Activated naive CD4-positive, alpha-beta T cell treated with anti-CD3 and anti-CD28 coated beads, Interleukin-2, amount 50 U/mL, for 72 hours (primary cell): Measurements from ENCODE around the gene TMEM44. TPM values are rescaled to one million over a fixed set of nuclear protein-coding genes. Genes with fewer than 3 reads are reported as not detected.
A peak's percentile ranks its signal among the peaks of the same experiment; 100 is the strongest.

Experiments used
- ATAC-seq, 2 donors: fragments of 150-1000 bp; cut with Tn5 transposase; 2 replicates each; pipeline ENCODE4 v1.10.0; 2021; ENCODE audit warnings: mild to moderate bottlenecking in 2 of 2, moderate library complexity in 2 of 2
- DNase-seq, 2 donors: peaks; one replicate each; pipeline ENCODE4 v3.0.0; 2021 to 2022; ENCODE audit warnings: low spot score in 2 of 2
- H3K27ac Mint-ChIP-seq, 2 donors: one replicate each; pipeline ENCODE4 v1.8.0; 2022; ENCODE audit warnings: mild to moderate bottlenecking in 2 of 2, mixed read lengths in 2 of 2
- H3K36me3 Mint-ChIP-seq, 2 donors: one replicate each; pipeline ENCODE4 v1.8.0; 2022; ENCODE audit warnings: mixed read lengths in 2 of 2
- H3K9me3 Mint-ChIP-seq, 2 donors: one replicate each; pipeline ENCODE4 v1.8.0; 2022; ENCODE audit warnings: mixed read lengths in 2 of 2
- total RNA-seq, 2 donors: library from RNA; stranded (reverse); gene quantifications; one replicate each; pipeline ENCODE4 v1.2.3, GENCODE V29; 2022

The TMEM44 gene
- total RNA-seq, 2 donors from 2014 or later = 1.6 to 10.7 TPM

- DNase-seq (no peak), ATAC-seq (no peak)
- no peak overlapping the region for H3K27ac Mint-ChIP-seq
Measured at GRCh38 chr3:194575484-194576210, 57.6 kb downstream of the TMEM44 start.

GRCh38 chr3:194574639-194575483 is 58.4 kb downstream of the TMEM44 start:
- Mint-ChIP-seq H3K27ac (no peak overlapping the region), H3K36me3 (no peaks in the 10 kb centered on the region)
- no peak for ATAC-seq

More at GRCh38 chr3:194575484-194576210, 57.6 kb downstream of the TMEM44 start:
- Mint-ChIP-seq H3K9me3 (no peaks in the 10 kb centered on the region), H3K36me3 (no peaks in the 10 kb centered on the region)

GRCh38 chr3:194573680-194574437 is 59.4 kb downstream of the TMEM44 start:
- no peaks in the 10 kb centered on the region for H3K36me3 Mint-ChIP-seq
- DNase-seq (peak in 1 of 2 donors; percentile 31), ATAC-seq (peak; percentile 84 to 90)
- H3K27ac Mint-ChIP-seq = no peak overlapping the region
- no peaks in the 10 kb centered on the region for H3K9me3 Mint-ChIP-seq

More at GRCh38 chr3:194574639-194575483, 58.4 kb downstream of the TMEM44 start:
- no peak for DNase-seq
- H3K9me3 Mint-ChIP-seq = no peaks in the 10 kb centered on the region

- Mint-ChIP-seq H3K36me3 (no peaks in the 10 kb centered on the region), H3K9me3 (no peaks in the 10 kb centered on the region), H3K27ac (no peak overlapping the region)
- DNase-seq (no peak), ATAC-seq (peak in 1 of 2 donors; percentile 30)
Measured at GRCh38 chr3:194572944-194573491, 60.2 kb downstream of the TMEM44 start.

DNA sequence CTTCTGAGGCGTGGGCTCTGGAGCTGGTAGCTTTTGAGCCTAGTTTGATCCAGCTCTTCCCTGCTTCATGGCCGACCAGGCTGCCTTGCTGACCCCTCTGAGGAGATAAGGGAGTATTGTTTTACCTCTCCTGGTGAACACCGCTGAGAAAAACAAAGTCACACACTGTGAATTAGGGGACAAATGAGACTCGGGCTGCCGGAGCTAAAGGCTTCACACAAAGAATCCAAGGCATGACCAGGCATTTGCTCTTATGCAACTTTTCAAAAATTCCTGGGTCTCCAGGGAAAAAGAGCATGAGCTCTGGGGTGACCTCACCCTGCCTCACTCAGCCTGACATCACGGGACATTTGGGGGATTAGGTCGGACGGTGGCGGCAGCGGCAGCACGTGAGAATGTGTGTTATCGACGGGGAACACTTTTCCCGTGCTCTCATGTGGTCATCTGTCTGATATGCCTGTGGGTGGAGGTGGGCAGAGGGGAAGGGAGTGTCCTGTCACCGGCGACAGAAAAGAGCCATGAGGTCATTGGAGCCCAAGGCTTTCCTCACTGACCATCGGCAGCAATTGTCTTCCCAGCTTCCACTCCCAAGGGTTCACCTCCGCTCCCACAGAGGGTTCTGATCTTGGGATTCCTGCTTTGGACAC is 61.0 kb downstream of the TMEM44 start:
- no peaks in the 10 kb centered on the region for H3K36me3 Mint-ChIP-seq
- H3K27ac Mint-ChIP-seq = no peak overlapping the region
- H3K9me3 Mint-ChIP-seq = no peaks in the 10 kb centered on the region
- DNase-seq (no peak), ATAC-seq (no peak)

GRCh38 chr3:194571491-194572142 is 61.6 kb downstream of the TMEM44 start:
- Mint-ChIP-seq H3K27ac (no peak overlapping the region), H3K9me3 (no peaks in the 10 kb centered on the region), H3K36me3 (no peaks in the 10 kb centered on the region)
- no peak for DNase-seq
- no peak for ATAC-seq

- no peak for ATAC-seq
- Mint-ChIP-seq H3K36me3 (no peaks in the 10 kb centered on the region), H3K9me3 (no peaks in the 10 kb centered on the region), H3K27ac (no peak overlapping the region)
- no peak for DNase-seq
Measured at GRCh38 chr3:194570898-194571297, 62.3 kb downstream of the TMEM44 start.

- Mint-ChIP-seq H3K36me3 (no peaks in the 10 kb centered on the region), H3K27ac (no peak overlapping the region), H3K9me3 (no peaks in the 10 kb centered on the region)
- ATAC-seq (no peak), DNase-seq (no peak)
Measured at GRCh38 chr3:194570235-194570634, 63.0 kb downstream of the TMEM44 start.

- no peak overlapping the region for H3K27ac Mint-ChIP-seq
- no peaks in the 10 kb centered on the region for H3K9me3 Mint-ChIP-seq
- no peak for DNase-seq
- no peak for ATAC-seq
- no peaks in the 10 kb centered on the region for H3K36me3 Mint-ChIP-seq
Measured at GRCh38 chr3:194569252-194569651, 64.0 kb downstream of the TMEM44 start.

DNA sequence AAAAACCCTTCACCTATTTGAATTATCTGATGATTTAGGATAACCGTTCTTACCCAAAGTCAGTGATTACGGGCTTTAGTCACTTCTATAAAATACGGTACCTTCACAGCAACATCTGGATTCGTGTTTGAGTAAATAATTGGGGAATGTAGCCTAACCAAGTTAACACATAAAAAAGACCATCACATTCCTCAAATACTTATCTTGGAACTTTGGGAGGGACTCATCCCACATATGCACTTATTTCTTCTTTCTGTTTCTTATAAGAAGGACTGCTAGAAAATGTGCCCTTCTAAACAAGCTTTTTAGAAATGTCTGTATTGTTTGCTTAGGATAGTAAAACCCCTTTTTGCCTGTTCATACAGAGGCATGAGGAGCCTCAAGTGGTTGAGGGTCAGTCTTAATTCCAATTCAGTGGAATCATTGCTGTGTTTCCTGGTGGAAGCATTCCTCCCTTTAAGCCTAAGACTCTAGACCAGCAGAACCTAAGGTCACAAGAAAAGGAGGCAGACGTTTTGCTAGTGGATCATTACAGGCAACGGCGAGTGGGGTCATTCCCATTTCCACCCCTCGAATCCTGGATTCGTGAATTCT is 67.5 kb downstream of the TMEM44 start:
- DNase-seq = no peak
- ATAC-seq = no peak
- no peak overlapping the region for H3K27ac Mint-ChIP-seq
- no peaks in the 10 kb centered on the region for H3K36me3 Mint-ChIP-seq
- H3K9me3 Mint-ChIP-seq = peaks cover 0 to 5% of the 10 kb centered on the region in 2 donors

GRCh38 chr3:194562986-194563385 is 70.2 kb downstream of the TMEM44 start:
- no peak for DNase-seq
- no peaks in the 10 kb centered on the region for H3K36me3 Mint-ChIP-seq
- no peak overlapping the region for H3K27ac Mint-ChIP-seq
- peak in 1 of 2 donors; percentile 26 for ATAC-seq
- peaks cover 0 to 5% of the 10 kb centered on the region in 2 donors for H3K9me3 Mint-ChIP-seq

GRCh38 chr3:194561306-194561974 is 71.8 kb downstream of the TMEM44 start:
- DNase-seq (no peak), ATAC-seq (peak; percentile 81 to 88)
- peak overlapping the region in 1 of 2 donors; percentile 81 for H3K27ac Mint-ChIP-seq
- H3K36me3 Mint-ChIP-seq = no peaks in the 10 kb centered on the region
- peaks cover 0 to 5% of the 10 kb centered on the region in 2 donors for H3K9me3 Mint-ChIP-seq

DNA sequence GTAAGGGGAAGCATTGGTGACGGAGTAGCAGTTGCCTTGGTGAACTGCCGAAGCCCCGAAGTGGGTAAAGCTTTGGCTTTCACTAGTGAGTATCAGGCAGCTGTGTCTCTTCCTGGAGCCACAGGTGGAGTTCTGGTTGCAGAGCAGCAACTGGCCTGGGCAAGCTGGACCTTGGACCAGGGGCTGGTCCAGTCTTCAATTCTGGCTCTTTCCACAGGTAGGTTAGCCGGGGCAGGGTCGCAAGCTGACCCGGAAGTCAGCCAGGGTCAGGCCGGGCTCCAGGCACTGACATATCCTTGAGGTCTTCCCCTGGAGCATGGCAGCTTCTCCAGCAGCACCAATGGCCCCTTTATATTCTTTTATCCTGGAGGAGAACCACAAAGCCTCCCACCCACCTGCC is 73.2 kb downstream of the TMEM44 start:
- ATAC-seq = no peak
- H3K9me3 Mint-ChIP-seq = peaks cover 0 to 5% of the 10 kb centered on the region in 2 donors
- H3K27ac Mint-ChIP-seq = no peak overlapping the region
- no peak for DNase-seq
- no peaks in the 10 kb centered on the region for H3K36me3 Mint-ChIP-seq

DNA sequence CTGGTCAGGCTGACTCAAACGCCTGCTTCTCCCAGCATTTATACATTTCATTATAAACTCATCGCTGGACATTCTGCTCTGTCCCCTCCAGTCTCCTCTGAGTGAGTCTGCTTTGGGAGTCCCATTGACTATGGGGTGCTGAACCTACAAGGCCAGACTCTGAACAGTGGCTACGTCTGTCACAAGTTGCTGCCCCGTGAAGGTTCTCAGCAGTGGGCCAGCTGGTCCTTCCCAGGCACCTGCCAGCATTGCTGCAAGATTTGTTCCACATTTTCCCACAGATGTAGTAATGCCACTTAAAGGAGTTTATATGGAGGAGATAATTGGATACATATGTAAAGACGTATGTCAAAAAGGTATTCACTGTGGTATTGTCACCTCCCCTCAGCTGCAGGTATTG is 73.7 kb downstream of the TMEM44 start:
- ATAC-seq = no peak
- H3K36me3 Mint-ChIP-seq = no peaks in the 10 kb centered on the region
- DNase-seq = no peak
- H3K27ac Mint-ChIP-seq = no peak overlapping the region
- H3K9me3 Mint-ChIP-seq = peaks cover 0 to 5% of the 10 kb centered on the region in 2 donors
